ENCODE results near the gene KCND3. TPM values are rescaled to one million over a fixed set of nuclear protein-coding genes. Genes with fewer than 3 reads are reported as not detected.

The KCND3 gene
- polyA plus RNA-seq, 1 donor (not counting 4 experiments of a cell fraction or from before 2014, with no cell fraction given): 0.21 TPM

- H4K20me1 ChIP-seq (ENCODE audit: control insufficient read depth, extremely low read depth, insufficient read depth, low read length): no peaks in the 10 kb centered on the region
- no peaks in the 10 kb centered on the region for H3K79me2 ChIP-seq (ENCODE audit: control insufficient read depth, insufficient read depth, low read length)
- no peaks in the 10 kb centered on the region for H3K27me3 ChIP-seq (ENCODE audit: control insufficient read depth, extremely low read depth, insufficient read depth, low read length)
- no peak for FAIRE-seq
- TF ChIP-seq, protein P1, sequence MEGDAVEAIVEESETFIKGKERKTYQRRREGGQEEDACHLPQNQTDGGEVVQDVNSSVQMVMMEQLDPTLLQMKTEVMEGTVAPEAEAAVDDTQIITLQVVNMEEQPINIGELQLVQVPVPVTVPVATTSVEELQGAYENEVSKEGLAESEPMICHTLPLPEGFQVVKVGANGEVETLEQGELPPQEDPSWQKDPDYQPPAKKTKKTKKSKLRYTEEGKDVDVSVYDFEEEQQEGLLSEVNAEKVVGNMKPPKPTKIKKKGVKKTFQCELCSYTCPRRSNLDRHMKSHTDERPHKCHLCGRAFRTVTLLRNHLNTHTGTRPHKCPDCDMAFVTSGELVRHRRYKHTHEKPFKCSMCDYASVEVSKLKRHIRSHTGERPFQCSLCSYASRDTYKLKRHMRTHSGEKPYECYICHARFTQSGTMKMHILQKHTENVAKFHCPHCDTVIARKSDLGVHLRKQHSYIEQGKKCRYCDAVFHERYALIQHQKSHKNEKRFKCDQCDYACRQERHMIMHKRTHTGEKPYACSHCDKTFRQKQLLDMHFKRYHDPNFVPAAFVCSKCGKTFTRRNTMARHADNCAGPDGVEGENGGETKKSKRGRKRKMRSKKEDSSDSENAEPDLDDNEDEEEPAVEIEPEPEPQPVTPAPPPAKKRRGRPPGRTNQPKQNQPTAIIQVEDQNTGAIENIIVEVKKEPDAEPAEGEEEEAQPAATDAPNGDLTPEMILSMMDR (optimal IDR thresholded peaks at IDR 0.05 in 1 of 3, IDR thresholded peaks at IDR 0.05 in 1 of 3, conservative IDR thresholded peaks at IDR 0.05 in 1 of 3; ENCODE audit: extremely low read depth in 1 of 3, insufficient read depth in 2 of 3, low read length in 3 of 3): no peak
- no peak for TF ChIP-seq EZH2 (IDR thresholded peaks at IDR 0.05; ENCODE audit: low read length)
- H3K4me3 ChIP-seq (ENCODE audit: control insufficient read depth in 2 of 3, extremely low read depth in 1 of 3, insufficient read depth in 2 of 3, low read depth in 1 of 3, low read length in 3 of 3): no peak overlapping the region
- H3K36me3 ChIP-seq (ENCODE audit: control insufficient read depth in 2 of 2, extremely low read depth in 1 of 2, insufficient read depth in 2 of 2, low read length in 2 of 2): no peaks in the 10 kb centered on the region
- H3K4me2 ChIP-seq (ENCODE audit: control insufficient read depth, extremely low read depth, insufficient read depth, low read depth, low read length): no peak overlapping the region
- no peaks in the 10 kb centered on the region for H3K9me3 ChIP-seq (ENCODE audit: control insufficient read depth, low read depth, low read length)
- H3K9ac ChIP-seq (ENCODE audit: control insufficient read depth, extremely low read depth, insufficient read depth, low read length): no peak overlapping the region
- H2AFZ ChIP-seq (ENCODE audit: control insufficient read depth, low read length): no peak overlapping the region
- no peak overlapping the region for H3K27ac ChIP-seq (ENCODE audit: control insufficient read depth, insufficient read depth, low read length)
- no peaks in the 10 kb centered on the region for H3K9me1 ChIP-seq (ENCODE audit: control insufficient read depth, extremely low read depth, insufficient read depth, low read length)
- dilution Hi-C loops (cut with MboI; ENCODE audit: extremely low pct_ligation_motif_present, low sequenced_read_pairs): no loop called here
- no peaks in the 10 kb centered on the region for H3K4me1 ChIP-seq (ENCODE audit: control insufficient read depth, extremely low read depth, insufficient read depth, low read length)
- no peak for DNase-seq (ENCODE audit: low read depth, low spot score)
Measured at GRCh38 chr1:111837393-111837792, 152.1 kb downstream of the KCND3 start.

DNA sequence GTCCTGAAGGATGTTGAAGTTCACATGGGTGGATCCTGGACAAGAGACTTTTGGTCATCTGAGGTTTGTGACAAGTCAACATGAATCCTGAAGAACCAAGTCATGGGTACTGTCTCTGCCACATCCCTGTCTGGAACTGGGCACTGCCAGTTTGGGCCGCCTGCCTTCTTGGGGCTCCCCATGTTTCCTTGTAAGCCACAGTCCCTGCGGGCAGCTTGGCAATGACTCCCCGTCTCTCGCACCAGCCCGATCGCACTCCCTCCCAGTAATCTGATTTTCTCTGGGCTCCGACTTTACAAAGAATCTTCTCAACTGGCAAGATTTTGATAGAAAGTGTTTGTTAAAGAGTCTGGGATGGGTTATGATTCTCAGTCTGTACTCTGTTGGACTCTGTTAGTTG lies 153.4 kb downstream of the KCND3 start:
- Histone ChIP-seq H3K9me1 (ENCODE audit: control insufficient read depth, extremely low read depth, insufficient read depth, low read length) (no peaks in the 10 kb centered on the region), H3K9ac (ENCODE audit: control insufficient read depth, extremely low read depth, insufficient read depth, low read length) (no peak overlapping the region), H3K4me2 (ENCODE audit: control insufficient read depth, extremely low read depth, insufficient read depth, low read depth, low read length) (no peak overlapping the region), H2AFZ (ENCODE audit: control insufficient read depth, low read length) (no peak overlapping the region), H3K4me1 (ENCODE audit: control insufficient read depth, extremely low read depth, insufficient read depth, low read length) (no peaks in the 10 kb centered on the region), H3K9me3 (ENCODE audit: control insufficient read depth, low read depth, low read length) (no peaks in the 10 kb centered on the region), H3K27ac (ENCODE audit: control insufficient read depth, insufficient read depth, low read length) (no peak overlapping the region), H3K36me3 (ENCODE audit: control insufficient read depth in 2 of 2, extremely low read depth in 1 of 2, insufficient read depth in 2 of 2, low read length in 2 of 2) (no peaks in the 10 kb centered on the region), H4K20me1 (ENCODE audit: control insufficient read depth, extremely low read depth, insufficient read depth, low read length) (no peaks in the 10 kb centered on the region), H3K27me3 (ENCODE audit: control insufficient read depth, extremely low read depth, insufficient read depth, low read length) (no peaks in the 10 kb centered on the region), H3K79me2 (ENCODE audit: control insufficient read depth, insufficient read depth, low read length) (no peaks in the 10 kb centered on the region), H3K4me3 (ENCODE audit: control insufficient read depth in 2 of 3, extremely low read depth in 1 of 3, insufficient read depth in 2 of 3, low read depth in 1 of 3, low read length in 3 of 3) (no peak overlapping the region)
- FAIRE-seq: no peak
- TF ChIP-seq EZH2 (IDR thresholded peaks at IDR 0.05; ENCODE audit: low read length): no peak
- TF ChIP-seq, protein P1 (optimal IDR thresholded peaks at IDR 0.05 in 1 of 3, IDR thresholded peaks at IDR 0.05 in 1 of 3, conservative IDR thresholded peaks at IDR 0.05 in 1 of 3; ENCODE audit: extremely low read depth in 1 of 3, insufficient read depth in 2 of 3, low read length in 3 of 3): no peak
- dilution Hi-C loops (cut with MboI; ENCODE audit: extremely low pct_ligation_motif_present, low sequenced_read_pairs): no loop called here
- DNase-seq (ENCODE audit: low read depth, low spot score): no peak

All from keratinocyte (primary cell).